GM23248 (cell line): Measurements from ENCODE around the gene PALMD.

Experiments used
- EZH2 ChIP-seq: fragments of 200-600 bp; sonication (generic); IDR thresholded peaks from 2 replicates; pipeline ENCODE4 v1.6.1; 2018; ENCODE audit warnings: antibody characterized with exemption, mild to moderate bottlenecking; ENCODE audit not compliant: insufficient read depth, poor library complexity, severe bottlenecking
- EZH2phosphoT487 ChIP-seq: fragments of 200-600 bp; sonication (generic); IDR thresholded peaks from 2 replicates; pipeline ENCODE4 v1.6.1; 2018; ENCODE audit warnings: antibody characterized with exemption, moderate library complexity, mild to moderate bottlenecking, low read depth; ENCODE audit not compliant: insufficient read depth

GRCh38 chr1:99685516-99686180, 39.7 kb downstream of the PALMD start:
- no peak for TF ChIP-seq EZH2
- no peak for TF ChIP-seq EZH2phosphoT487
